HCT116 (cell line): ENCODE data around the gene RREB1. TPM values are rescaled to one million over a fixed set of nuclear protein-coding genes. Genes with fewer than 3 reads are reported as not detected.

ENCODE experiments used
- ATAC-seq: fragments of 200-7000 bp; cut with Tn5 transposase; 2 replicates; pipeline ENCODE4 v1.9.1; 2020; ENCODE audit warnings: mild to moderate bottlenecking, moderate library complexity
- BruUV-seq: library from RNA; stranded (reverse); fragments of 400-500 nt; replicated peaks from 2 replicates; lab custom pipeline; 2021; lab: Mats Ljungman, UMichigan
- CTCF ChIA-PET: fragments of 300-600 bp; sonication (Branson Sonifier 250); formaldehyde crosslinking; loops from one replicate; lab custom pipeline; 2021; ENCODE audit warnings: antibody characterized with exemption; lab: Charles Lee
- POLR2A ChIA-PET: fragments of 300-600, 350-600 bp; sonication (Branson Sonifier 250); formaldehyde crosslinking; loops from one replicate; lab custom pipeline; 2021; ENCODE audit warnings: antibody characterized with exemption; lab: Charles Lee
- RAD21 ChIA-PET, 2 experiments: fragments of 300-600 bp; sonication (Branson Sonifier 250); formaldehyde crosslinking; loops; one replicate each; lab custom pipeline; 2023; ENCODE audit warnings: low total read pairs in 2 of 2; ENCODE audit not compliant: uncharacterized antibody in 2 of 2, unreplicated experiment in 2 of 2, low non-redundant PET in 1 of 2; lab: Charles Lee
- DNase-seq: peaks from one replicate; pipeline ENCODE4 v3.0.0-alpha.2; 2010; ENCODE audit warnings: low read depth, low spot score
- H2AFZ ChIP-seq: fragments of 200-600 bp; shearing (Covaris generic), sonication (generic); 2 replicates; pipeline ENCODE4 v1.6.1; 2017; ENCODE audit warnings: low read depth, mixed run types, mixed read lengths, antibody characterized with exemption, low read length; ENCODE audit not compliant: poor library complexity, severe bottlenecking
- H3K27ac ChIP-seq: 2 replicates; pipeline ENCODE4 v1.5.1; 2012; ENCODE audit warnings: low read depth, low read length
- H3K27me3 ChIP-seq: fragments of 200-600 bp; sonication (generic); 2 replicates; pipeline ENCODE4 v1.6.1; 2016; ENCODE audit warnings: mixed run types, low read length, mixed read lengths; ENCODE audit not compliant: insufficient read depth
- H3K36me3 ChIP-seq, 2 experiments: fragments of 200-500 bp in 1 of 2; fragments of 200-600 bp in 1 of 2; sonication (Bioruptor generic) in 1 of 2; sonication (generic) in 1 of 2; 2 replicates each; pipeline versions ENCODE4 v1.5.1 to v1.6.1; 2014 to 2016; ENCODE audit warnings: low read length in 2 of 2, inconsistent platforms in 1 of 2, mixed read lengths in 1 of 2, mixed run types in 1 of 2; ENCODE audit not compliant: insufficient read depth in 2 of 2, control insufficient read depth in 1 of 2
- H3K4me1 ChIP-seq, 2 experiments: fragments of 200-600 bp in 1 of 2; sonication (generic) in 1 of 2; 2 replicates each; pipeline versions ENCODE4 v1.5.1 to v1.6.1; 2012 to 2017; ENCODE audit warnings: low read length in 2 of 2, inconsistent platforms in 1 of 2, mild to moderate bottlenecking in 1 of 2, mixed read lengths in 1 of 2, mixed run types in 1 of 2, moderate library complexity in 1 of 2; ENCODE audit not compliant: insufficient read depth in 2 of 2, control insufficient read depth in 1 of 2
- H3K4me2 ChIP-seq: fragments of 200-600 bp; sonication (generic); 2 replicates; pipeline ENCODE4 v1.6.1; 2017; ENCODE audit warnings: mixed run types, low read length, mixed read lengths
- H3K4me3 ChIP-seq, 2 experiments: fragments of 200-600 bp in 1 of 2; sonication (generic) in 1 of 2; replicated peaks in 1 of 2; 2 replicates each; pipeline ENCODE4 v1.5.1; 2011 to 2016; ENCODE audit warnings: low read length in 2 of 2, control low read depth in 1 of 2, low read depth in 1 of 2, mild to moderate bottlenecking in 1 of 2, mixed read lengths in 1 of 2, mixed run types in 1 of 2
- H3K79me2 ChIP-seq: fragments of 200-600 bp; sonication (generic); 2 replicates; pipeline ENCODE4 v1.6.1; 2017; ENCODE audit warnings: mild to moderate bottlenecking, mixed run types, low read length, moderate library complexity, mixed read lengths; ENCODE audit not compliant: insufficient read depth
- H3K9ac ChIP-seq: fragments of 200-600 bp; sonication (generic); 2 replicates; pipeline ENCODE4 v1.6.1; 2016; ENCODE audit warnings: low read length, mixed read lengths
- H3K9me2 ChIP-seq: fragments of 200-600 bp; sonication (generic), shearing (Covaris generic); 2 replicates; pipeline ENCODE4 v1.6.1; 2017; ENCODE audit warnings: mixed run types, mild to moderate bottlenecking, moderate library complexity; ENCODE audit not compliant: insufficient read depth
- H3K9me3 ChIP-seq, 2 experiments: fragments of 200-500 bp in 1 of 2; fragments of 200-600 bp in 1 of 2; sonication (Bioruptor generic) in 1 of 2; sonication (generic) in 1 of 2; 2 replicates each; pipeline ENCODE4 v1.6.1; 2014 to 2017; ENCODE audit warnings: low read length in 2 of 2, mixed read lengths in 2 of 2, inconsistent platforms in 1 of 2, low read depth in 1 of 2, mild to moderate bottlenecking in 1 of 2, mixed run types in 1 of 2, moderate library complexity in 1 of 2; ENCODE audit not compliant: control insufficient read depth in 1 of 2, insufficient read depth in 1 of 2
- H4K20me1 ChIP-seq: fragments of 200-600 bp; sonication (generic), shearing (Covaris generic); 2 replicates; pipeline ENCODE4 v1.6.1; 2017; ENCODE audit warnings: mixed run types, mild to moderate bottlenecking, moderate library complexity; ENCODE audit not compliant: insufficient read depth
- CEBPB ChIP-seq: IDR thresholded peaks from 2 replicates; pipeline ENCODE4 v1.6.1; 2012; ENCODE audit warnings: low read depth
- EGR1 ChIP-seq: IDR thresholded peaks from 2 replicates; pipeline ENCODE4 v1.6.1; 2012; ENCODE audit warnings: low read depth
- ELF1 ChIP-seq: IDR thresholded peaks from 2 replicates; pipeline ENCODE4 v1.6.1; 2012; ENCODE audit warnings: low read depth, borderline replicate concordance
- EZH2 ChIP-seq: fragments of 200-600 bp; sonication (generic); IDR thresholded peaks from 2 replicates; pipeline ENCODE4 v1.6.1; 2017; ENCODE audit warnings: antibody characterized with exemption, mixed run types
- EZH2phosphoT487 ChIP-seq: fragments of 200-600 bp; IDR thresholded peaks from 2 replicates; pipeline ENCODE4 v1.6.1; 2018; ENCODE audit warnings: antibody characterized with exemption, borderline replicate concordance
- FOSL1 ChIP-seq: IDR thresholded peaks from 2 replicates; pipeline ENCODE4 v1.6.1; 2012; ENCODE audit warnings: low read depth
- JUND ChIP-seq: IDR thresholded peaks from 2 replicates; pipeline ENCODE4 v1.6.1; 2012
- POLR2A ChIP-seq: IDR thresholded peaks from 2 replicates; pipeline ENCODE4 v1.7.0; 2011; ENCODE audit warnings: borderline replicate concordance; ENCODE audit not compliant: insufficient read depth, insufficient read length; ENCODE audit errors: extremely low read depth
- POLR2AphosphoS5 ChIP-seq: IDR thresholded peaks from 2 replicates; pipeline ENCODE4 v1.6.1; 2011; ENCODE audit warnings: mild to moderate bottlenecking, low read depth, low read length, moderate library complexity
- SRF ChIP-seq: IDR thresholded peaks from 2 replicates; pipeline ENCODE4 v1.6.1; 2012; ENCODE audit warnings: low read depth
- TCF7L2 ChIP-seq: IDR thresholded peaks from 2 replicates; pipeline ENCODE4 v1.7.0; 2011; ENCODE audit warnings: borderline replicate concordance, inconsistent platforms; ENCODE audit not compliant: insufficient read depth, insufficient read length; ENCODE audit errors: extremely low read depth
- ZFX ChIP-seq: fragments of 450-650 bp; IDR thresholded peaks from 2 replicates; pipeline ENCODE4 v1.6.1; 2017
- ZNF274 ChIP-seq: fragments of 200-500 bp; sonication (Bioruptor generic); IDR thresholded peaks from 2 replicates; pipeline ENCODE4 v1.6.1; 2014; ENCODE audit warnings: mild to moderate bottlenecking, low read depth, low read length, inconsistent platforms
- intact Hi-C: fragments of 100-400 bp; cut with micrococcal nuclease; formaldehyde crosslinking; loops from 2 replicates; pipeline ENCODE4 v1.10.0; 2022
- total RNA-seq: library from RNA; stranded (reverse); gene quantifications from one replicate; pipeline ENCODE4 v1.2.1, GENCODE V29; 2021; ENCODE audit not compliant: unreplicated experiment
- TF ChIP-seq, protein P1 (sequence below): IDR thresholded peaks from 2 replicates; pipeline ENCODE4 v1.6.1; 2012
- TF ChIP-seq, protein P2 (sequence below): IDR thresholded peaks from 2 replicates; pipeline ENCODE4 v1.6.1; 2012
- TF ChIP-seq, protein P3 (sequence below): IDR thresholded peaks from 2 replicates; pipeline ENCODE4 v1.6.1; 2011; ENCODE audit warnings: mild to moderate bottlenecking, low read length, moderate library complexity; ENCODE audit not compliant: insufficient replicate concordance; ENCODE audit errors: extremely low read depth
- TF ChIP-seq, protein P4 (sequence below), 3 experiments: fragments of 200-600 bp in 1 of 3; sonication (generic) in 1 of 3; IDR thresholded peaks in 2 of 3; conservative IDR thresholded peaks in 1 of 3; 2 replicates each; pipeline ENCODE4 v1.5.1; 2012 to 2017; ENCODE audit warnings: low read depth in 2 of 3, low read length in 2 of 3, antibody characterized with exemption in 1 of 3, borderline replicate concordance in 1 of 3, control low read depth in 1 of 3, mild to moderate bottlenecking in 1 of 3, mixed read lengths in 1 of 3, mixed run types in 1 of 3, moderate library complexity in 1 of 3; ENCODE audit not compliant: insufficient read depth in 1 of 3

The RREB1 gene
- total RNA-seq, 1 experiment from 2014 or later = 47.9 TPM

DNA sequence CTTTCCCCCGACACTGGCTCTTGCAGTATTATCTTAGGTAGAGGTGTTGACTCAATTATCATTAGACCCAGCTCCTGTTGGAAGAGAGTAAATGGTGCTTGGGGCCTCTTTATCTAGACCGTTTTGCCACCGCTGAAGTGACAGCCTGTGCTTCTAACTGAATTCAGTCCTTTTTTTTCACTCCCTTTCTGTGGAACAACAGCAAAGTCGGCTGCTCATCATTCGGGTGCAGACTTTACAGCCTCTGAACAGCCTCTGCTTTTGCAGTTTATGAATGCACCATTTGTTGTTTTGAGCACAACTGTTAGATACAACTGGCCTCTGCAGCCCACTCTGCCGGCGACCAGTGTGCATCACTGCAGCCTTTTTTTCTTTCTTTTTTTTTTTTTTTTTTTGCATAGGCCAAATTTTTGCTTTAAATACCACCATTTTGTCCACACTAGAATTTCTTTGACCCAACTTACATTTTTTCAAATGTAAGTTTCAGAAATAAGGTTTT lies 35.8 kb downstream of the RREB1 start:
- Histone ChIP-seq H3K4me3 (no peak overlapping the region), H3K4me1 (peaks cover 26 to 69% of the 10 kb centered on the region in 2 experiments; a peak in 3 of 4 replicates), H3K79me2 (peaks cover 92% of the 10 kb centered on the region), H4K20me1 (no peaks in the 10 kb centered on the region), H3K9me2 (no peaks in the 10 kb centered on the region), H3K27ac (no peak overlapping the region), H3K27me3 (no peaks in the 10 kb centered on the region), H3K4me2 (no peak overlapping the region), H2AFZ (no peak overlapping the region), H3K9ac (no peak overlapping the region), H3K9me3 (no peaks in the 10 kb centered on the region), H3K36me3 (no peaks in the 10 kb centered on the region)
- BruUV-seq = no TSS peak
- RAD21 ChIA-PET = no interaction called here
- POLR2A ChIA-PET = no interaction called here
- TF ChIP-seq, protein P1, sequence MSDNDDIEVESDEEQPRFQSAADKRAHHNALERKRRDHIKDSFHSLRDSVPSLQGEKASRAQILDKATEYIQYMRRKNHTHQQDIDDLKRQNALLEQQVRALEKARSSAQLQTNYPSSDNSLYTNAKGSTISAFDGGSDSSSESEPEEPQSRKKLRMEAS = no peak
- TF ChIP-seq SRF (no peak), JUND (no peak), EGR1 (no peak), ELF1 (no peak), POLR2A (no peak), FOSL1 (no peak), TCF7L2 (no peak), EZH2 (no peak), EZH2phosphoT487 (no peak), ZFX (no peak), ZNF274 (no peak), CEBPB (no peak), POLR2AphosphoS5 (no peak)
- TF ChIP-seq, protein P2, sequence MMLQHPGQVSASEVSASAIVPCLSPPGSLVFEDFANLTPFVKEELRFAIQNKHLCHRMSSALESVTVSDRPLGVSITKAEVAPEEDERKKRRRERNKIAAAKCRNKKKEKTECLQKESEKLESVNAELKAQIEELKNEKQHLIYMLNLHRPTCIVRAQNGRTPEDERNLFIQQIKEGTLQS = no peak
- TF ChIP-seq, protein P3, sequence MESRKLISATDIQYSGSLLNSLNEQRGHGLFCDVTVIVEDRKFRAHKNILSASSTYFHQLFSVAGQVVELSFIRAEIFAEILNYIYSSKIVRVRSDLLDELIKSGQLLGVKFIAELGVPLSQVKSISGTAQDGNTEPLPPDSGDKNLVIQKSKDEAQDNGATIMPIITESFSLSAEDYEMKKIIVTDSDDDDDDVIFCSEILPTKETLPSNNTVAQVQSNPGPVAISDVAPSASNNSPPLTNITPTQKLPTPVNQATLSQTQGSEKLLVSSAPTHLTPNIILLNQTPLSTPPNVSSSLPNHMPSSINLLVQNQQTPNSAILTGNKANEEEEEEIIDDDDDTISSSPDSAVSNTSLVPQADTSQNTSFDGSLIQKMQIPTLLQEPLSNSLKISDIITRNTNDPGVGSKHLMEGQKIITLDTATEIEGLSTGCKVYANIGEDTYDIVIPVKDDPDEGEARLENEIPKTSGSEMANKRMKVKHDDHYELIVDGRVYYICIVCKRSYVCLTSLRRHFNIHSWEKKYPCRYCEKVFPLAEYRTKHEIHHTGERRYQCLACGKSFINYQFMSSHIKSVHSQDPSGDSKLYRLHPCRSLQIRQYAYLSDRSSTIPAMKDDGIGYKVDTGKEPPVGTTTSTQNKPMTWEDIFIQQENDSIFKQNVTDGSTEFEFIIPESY = no peak
- TF ChIP-seq, protein P4, sequence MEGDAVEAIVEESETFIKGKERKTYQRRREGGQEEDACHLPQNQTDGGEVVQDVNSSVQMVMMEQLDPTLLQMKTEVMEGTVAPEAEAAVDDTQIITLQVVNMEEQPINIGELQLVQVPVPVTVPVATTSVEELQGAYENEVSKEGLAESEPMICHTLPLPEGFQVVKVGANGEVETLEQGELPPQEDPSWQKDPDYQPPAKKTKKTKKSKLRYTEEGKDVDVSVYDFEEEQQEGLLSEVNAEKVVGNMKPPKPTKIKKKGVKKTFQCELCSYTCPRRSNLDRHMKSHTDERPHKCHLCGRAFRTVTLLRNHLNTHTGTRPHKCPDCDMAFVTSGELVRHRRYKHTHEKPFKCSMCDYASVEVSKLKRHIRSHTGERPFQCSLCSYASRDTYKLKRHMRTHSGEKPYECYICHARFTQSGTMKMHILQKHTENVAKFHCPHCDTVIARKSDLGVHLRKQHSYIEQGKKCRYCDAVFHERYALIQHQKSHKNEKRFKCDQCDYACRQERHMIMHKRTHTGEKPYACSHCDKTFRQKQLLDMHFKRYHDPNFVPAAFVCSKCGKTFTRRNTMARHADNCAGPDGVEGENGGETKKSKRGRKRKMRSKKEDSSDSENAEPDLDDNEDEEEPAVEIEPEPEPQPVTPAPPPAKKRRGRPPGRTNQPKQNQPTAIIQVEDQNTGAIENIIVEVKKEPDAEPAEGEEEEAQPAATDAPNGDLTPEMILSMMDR (IDR thresholded peaks at IDR 0.05 in 2 of 3, conservative IDR thresholded peaks at IDR 0.05 in 1 of 3; ENCODE audit: borderline replicate concordance in 1 of 3, insufficient read depth in 1 of 3, low read depth in 2 of 3, low read length in 2 of 3) = no peak
- intact Hi-C loops = no loop called here
- CTCF ChIA-PET = no interaction called here
- DNase-seq = no peak
- ATAC-seq = no peak
